K562 (cell line): ENCODE results near the gene GSG1L2. TPM values are rescaled to one million over a fixed set of nuclear protein-coding genes. Genes with fewer than 3 reads are reported as not detected.

Experiments used
- ATAC-seq: fragments of 200-7000 bp; cut with Tn5 transposase; 3 replicates; pipeline ENCODE4 v1.9.1; 2020; ENCODE audit warnings: moderate library complexity
- BruUV-seq: library from RNA; stranded (reverse); fragments of 400-500 nt; replicated peaks from 2 replicates; lab custom pipeline; 2021; lab: Mats Ljungman, UMichigan
- CTCF ChIA-PET: fragments of 300-600 bp; formaldehyde crosslinking; extraction: SDS; loops from one replicate; lab custom pipeline; 2021; ENCODE audit warnings: low intra/inter-chr PET ratio; lab: Yijun Ruan, JAX
- POLR2A ChIA-PET: fragments of 300-600, 350-650 bp; sonication (Branson Sonifier 250); formaldehyde crosslinking; extraction: SDS; loops from one replicate; lab custom pipeline; 2021; ENCODE audit warnings: antibody characterized with exemption, inconsistent platforms; lab: Yijun Ruan, JAX
- DNase-seq, 4 experiments: peaks; one replicate each; pipeline versions ENCODE4 v3.0.0 to v3.0.0-alpha.2; 2011 to 2018; ENCODE audit warnings: low spot score in 3 of 4, mixed read lengths in 3 of 4; ENCODE audit errors: extremely low read depth in 1 of 4
- FAIRE-seq: peaks from 2 replicates; lab custom pipeline; 2011; peaks lifted over from hg19 to GRCh38; lab: Jason Lieb, UNC
- H2AFZ ChIP-seq: 2 replicates; pipeline ENCODE4 v1.6.0; 2011; ENCODE audit warnings: low read depth, low read length, control low read depth, inconsistent platforms
- H3K27ac ChIP-seq: fragments of 200-600 bp; 3 replicates; pipeline ENCODE4 v1.8.0; 2011; ENCODE audit warnings: low read depth, mild to moderate bottlenecking, control low read depth, inconsistent platforms, low read length, moderate library complexity, mixed read lengths; ENCODE audit errors: extremely low read depth
- H3K27me3 ChIP-seq, 2 experiments: fragments of 300-600 bp in 1 of 2; 2 replicates in 1 of 2; 3 replicates in 1 of 2; pipeline versions ENCODE4 v1.6.0 to v1.8.0; 2011; ENCODE audit warnings: inconsistent platforms in 2 of 2, low read length in 2 of 2, mild to moderate bottlenecking in 1 of 2, mixed read lengths in 1 of 2, moderate library complexity in 1 of 2; ENCODE audit not compliant: control insufficient read depth in 2 of 2, insufficient read depth in 2 of 2
- H3K36me3 ChIP-seq: fragments of 300-600 bp; 3 replicates; pipeline ENCODE4 v1.8.0; 2011; ENCODE audit warnings: mild to moderate bottlenecking, low read length, inconsistent platforms; ENCODE audit not compliant: control insufficient read depth, insufficient read depth
- H3K4me1 ChIP-seq, 2 experiments: fragments of 200-600 bp in 1 of 2; replicated peaks in 1 of 2; 2 replicates in 1 of 2; 3 replicates in 1 of 2; pipeline versions ENCODE4 v1.5.1 to v1.8.0; 2011; ENCODE audit warnings: inconsistent platforms in 2 of 2, low read length in 2 of 2, mild to moderate bottlenecking in 1 of 2, mixed read lengths in 1 of 2, moderate library complexity in 1 of 2; ENCODE audit not compliant: control insufficient read depth in 2 of 2, insufficient read depth in 2 of 2
- H3K4me2 ChIP-seq: 2 replicates; pipeline ENCODE4 v1.6.1; 2011; ENCODE audit warnings: low read length, control low read depth, inconsistent platforms, mixed read lengths; ENCODE audit not compliant: insufficient read depth
- H3K4me3 ChIP-seq: fragments of 200-600 bp; sonication (generic), shearing (Covaris generic); 2 replicates; pipeline ENCODE4 v1.5.1; 2016; ENCODE audit warnings: control low read depth, inconsistent platforms
- H3K79me2 ChIP-seq: fragments of 200-600 bp; 3 replicates; pipeline ENCODE4 v1.8.0; 2011; ENCODE audit warnings: low read length, inconsistent platforms; ENCODE audit not compliant: control insufficient read depth, insufficient read depth
- H3K9ac ChIP-seq, 2 experiments: 2 replicates each; pipeline versions ENCODE4 v1.6.0 to v1.6.1; 2011; ENCODE audit warnings: low read depth in 2 of 2, low read length in 2 of 2, control low read depth in 1 of 2, inconsistent platforms in 1 of 2, mild to moderate bottlenecking in 1 of 2, mixed read lengths in 1 of 2; ENCODE audit not compliant: insufficient read depth in 1 of 2
- H3K9me1 ChIP-seq: one replicate; pipeline ENCODE4 v1.6.0; 2011; ENCODE audit warnings: inconsistent platforms, mild to moderate bottlenecking, low read length, moderate library complexity; ENCODE audit not compliant: control insufficient read depth, insufficient read depth
- H3K9me3 ChIP-seq: replicated peaks from 2 replicates; pipeline ENCODE4 v1.5.1; 2011; ENCODE audit warnings: low read depth, low read length, inconsistent platforms; ENCODE audit not compliant: control insufficient read depth, insufficient read depth
- H4K20me1 ChIP-seq: replicated peaks from 2 replicates; pipeline ENCODE4 v1.6.1; 2011; ENCODE audit warnings: low read length, inconsistent platforms, mixed read lengths; ENCODE audit not compliant: control insufficient read depth, insufficient read depth
- ARHGAP35 ChIP-seq: fragments of 450-650 bp; IDR thresholded peaks from 2 replicates; pipeline ENCODE4 v1.6.1; 2018; ENCODE audit not compliant: partially characterized antibody
- FOXM1 ChIP-seq, 2 experiments: fragments of 450-650 bp in 1 of 2; sonication (generic) in 1 of 2; formaldehyde crosslinking in 1 of 2; IDR thresholded peaks; 2 replicates each; pipeline versions ENCODE4 v1.6.1 to v1.9.0; 2017 to 2022; ENCODE audit warnings: low read depth in 2 of 2, mild to moderate bottlenecking in 2 of 2, missing genetic modification reagents in 1 of 2, moderate library complexity in 1 of 2
- KLF13 ChIP-seq: fragments of 450-650 bp; IDR thresholded peaks from 2 replicates; pipeline ENCODE4 v1.6.1; 2016; ENCODE audit warnings: missing genetic modification characterization, low read depth, mild to moderate bottlenecking, missing compliant biosample characterization, moderate library complexity, borderline replicate concordance
- SRSF1 ChIP-seq: fragments of 200-400 bp; formaldehyde crosslinking; IDR thresholded peaks from 2 replicates; pipeline ENCODE4 v1.6.1; 2017; ENCODE audit warnings: mild to moderate bottlenecking, low read depth, low read length, moderate library complexity
- TCF7 ChIP-seq: sonication (generic); IDR thresholded peaks from 2 replicates; pipeline ENCODE4 v1.6.1; 2016; ENCODE audit warnings: antibody characterized with exemption, borderline replicate concordance
- TEAD1 ChIP-seq, 2 experiments: fragments of 450-650 bp in 1 of 2; sonication (generic) in 1 of 2; formaldehyde crosslinking; IDR thresholded peaks; 2 replicates each; pipeline versions ENCODE4 v1.4.0 to v1.8.0; 2020 to 2022; ENCODE audit warnings: mild to moderate bottlenecking in 2 of 2, missing genetic modification reagents in 1 of 2
- ZFP30 ChIP-seq: fragments of 250-450 bp; sonication (Bioruptor Pico); IDR thresholded peaks from 2 replicates; pipeline ENCODE4 v1.8.0; 2022; ENCODE audit warnings: moderate library complexity, mild to moderate bottlenecking, inconsistent platforms, borderline replicate concordance
- ZNF282 ChIP-seq: sonication (generic); formaldehyde crosslinking; IDR thresholded peaks from 2 replicates; pipeline ENCODE4 v1.8.1; 2023; ENCODE audit warnings: missing genetic modification reagents
- WGBS: fragments of 100-300 bp; shearing (Covaris generic); methylation state at CpG from one replicate; pipeline ENCODE4 v1.1.6; 2016; ENCODE audit warnings: low coverage, mixed read lengths; ENCODE audit not compliant: insufficient coverage; ENCODE audit errors: missing lambda C conversion rate; 5-methylcytosine and 5-hydroxymethylcytosine counted together
- in situ Hi-C: fragments of 300-500 bp; cut with MboI; formaldehyde crosslinking; loops from 4 replicates; pipeline ENCODE4 v1.15.0; 2018; ENCODE audit warnings: inconsistent platforms, mixed read lengths
- intact Hi-C: fragments of 100-400 bp; cut with micrococcal nuclease; formaldehyde crosslinking; loops from 2 replicates; pipeline ENCODE4 v1.14.2; 2022
- polyA plus RNA-seq, 8 experiments: library from polyadenylated mRNA; depleted of rRNA in 4 of 8; stranded (reverse) in 5 of 8; unstranded in 3 of 8; fragments of >200 nt; fragmentation: Nextera tagmentation in 2 of 8; fragmentation: Illumina TruSeq in 1 of 8; extraction: Ambion mirVana in 2 of 8; extraction: Trizol in 1 of 8; gene quantifications; 2 replicates each; pipeline versions ENCODE4 v1.2.1 to v1.2.3, GENCODE V29; 2011 to 2014; ENCODE audit warnings: inconsistent platforms in 1 of 8, missing spikeins in 1 of 8
- total RNA-seq, 7 experiments: library from RNA; depleted of rRNA in 6 of 7; stranded (reverse); fragments of >200 nt in 6 of 7; fragmentation: Illumina TruSeq in 2 of 7; extraction: Trizol in 2 of 7; gene quantifications; 2 replicates each; pipeline versions ENCODE4 v1.2.1 to v1.2.3, GENCODE V29; 2011 to 2021; ENCODE audit warnings: low replicate concordance in 1 of 7
- TF ChIP-seq, protein P1 (sequence below): fragments of 250-450 bp; sonication (Bioruptor Pico); IDR thresholded peaks from 2 replicates; pipeline ENCODE4 v1.5.0; 2021; ENCODE audit warnings: mild to moderate bottlenecking, borderline replicate concordance
- TF ChIP-seq, protein P2 (sequence below): sonication (generic); formaldehyde crosslinking; IDR thresholded peaks from 2 replicates; pipeline ENCODE4 v1.8.1; 2023; ENCODE audit warnings: mild to moderate bottlenecking, missing genetic modification reagents
- TF ChIP-seq, protein P3 (sequence below): IDR thresholded peaks from 2 replicates; pipeline ENCODE4 v1.6.1; 2016; ENCODE audit warnings: missing genetic modification characterization, missing compliant biosample characterization

The GSG1L2 gene
- total and polyA plus RNA-seq, 9 of the 15 experiments (the other 6 are each of a cell fraction or from before 2014, with no cell fraction given): not detected

- TF ChIP-seq, protein P1, sequence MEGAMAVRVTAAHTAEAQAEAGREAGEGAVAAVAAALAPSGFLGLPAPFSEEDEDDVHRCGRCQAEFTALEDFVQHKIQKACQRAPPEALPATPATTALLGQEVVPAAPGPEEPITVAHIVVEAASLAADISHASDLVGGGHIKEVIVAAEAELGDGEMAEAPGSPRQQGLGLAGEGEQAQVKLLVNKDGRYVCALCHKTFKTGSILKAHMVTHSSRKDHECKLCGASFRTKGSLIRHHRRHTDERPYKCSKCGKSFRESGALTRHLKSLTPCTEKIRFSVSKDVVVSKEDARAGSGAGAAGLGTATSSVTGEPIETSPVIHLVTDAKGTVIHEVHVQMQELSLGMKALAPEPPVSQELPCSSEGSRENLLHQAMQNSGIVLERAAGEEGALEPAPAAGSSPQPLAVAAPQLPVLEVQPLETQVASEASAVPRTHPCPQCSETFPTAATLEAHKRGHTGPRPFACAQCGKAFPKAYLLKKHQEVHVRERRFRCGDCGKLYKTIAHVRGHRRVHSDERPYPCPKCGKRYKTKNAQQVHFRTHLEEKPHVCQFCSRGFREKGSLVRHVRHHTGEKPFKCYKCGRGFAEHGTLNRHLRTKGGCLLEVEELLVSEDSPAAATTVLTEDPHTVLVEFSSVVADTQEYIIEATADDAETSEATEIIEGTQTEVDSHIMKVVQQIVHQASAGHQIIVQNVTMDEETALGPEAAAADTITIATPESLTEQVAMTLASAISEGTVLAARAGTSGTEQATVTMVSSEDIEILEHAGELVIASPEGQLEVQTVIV (CRISPR knock-in tag): no peak
- TF ChIP-seq TCF7: no peak
- no peak for TF ChIP-seq TEAD1 (CRISPR knock-in tag; IDR thresholded peaks at IDR 0.05)
Observed at GRCh38 chr17:9817086-9817485, 4.8 kb downstream of the GSG1L2 start (continued).

GRCh38 chr17:9816472-9816871, 5.4 kb downstream of the GSG1L2 start:
- H3K36me3 ChIP-seq: no peaks in the 10 kb centered on the region
- FAIRE-seq (no peak), DNase-seq (no peak), ATAC-seq (no peak)
- 0% methylated on average over 2 of the region's 10 CpGs for whole genome bisulfite sequencing
- no peak overlapping the region for H3K9ac ChIP-seq
- no TSS peak for BruUV-seq
- peaks cover 0 to 4% of the 10 kb centered on the region in 2 experiments; a peak in 1 of 5 replicates for H3K27me3 ChIP-seq
- no peaks in the 10 kb centered on the region for H3K4me1 ChIP-seq
- no peaks in the 10 kb centered on the region for H3K9me1 ChIP-seq
- no peak overlapping the region for H2AFZ ChIP-seq
- intact Hi-C loops (no loop called here), in situ Hi-C loops (no loop called here)
- H4K20me1 ChIP-seq: no peaks in the 10 kb centered on the region
- no peak overlapping the region for H3K4me2 ChIP-seq
- H3K79me2 ChIP-seq: no peaks in the 10 kb centered on the region
- ChIA-PET CTCF (no interaction called here), POLR2A (no interaction called here)
- H3K4me3 ChIP-seq: no peak overlapping the region
- no peaks in the 10 kb centered on the region for H3K9me3 ChIP-seq
- no peak overlapping the region for H3K27ac ChIP-seq
- no peak for TF ChIP-seq SRSF1
- TF ChIP-seq FOXM1 (IDR thresholded peaks at IDR 0.05; ENCODE audit: low read depth): no peak
- TF ChIP-seq FOXM1 (CRISPR knock-in tag; IDR thresholded peaks at IDR 0.05; ENCODE audit: low read depth): no peak
- no peak for TF ChIP-seq ZFP30 (CRISPR knock-in tag)
- no peak for TF ChIP-seq ARHGAP35
- TF ChIP-seq, protein P2, sequence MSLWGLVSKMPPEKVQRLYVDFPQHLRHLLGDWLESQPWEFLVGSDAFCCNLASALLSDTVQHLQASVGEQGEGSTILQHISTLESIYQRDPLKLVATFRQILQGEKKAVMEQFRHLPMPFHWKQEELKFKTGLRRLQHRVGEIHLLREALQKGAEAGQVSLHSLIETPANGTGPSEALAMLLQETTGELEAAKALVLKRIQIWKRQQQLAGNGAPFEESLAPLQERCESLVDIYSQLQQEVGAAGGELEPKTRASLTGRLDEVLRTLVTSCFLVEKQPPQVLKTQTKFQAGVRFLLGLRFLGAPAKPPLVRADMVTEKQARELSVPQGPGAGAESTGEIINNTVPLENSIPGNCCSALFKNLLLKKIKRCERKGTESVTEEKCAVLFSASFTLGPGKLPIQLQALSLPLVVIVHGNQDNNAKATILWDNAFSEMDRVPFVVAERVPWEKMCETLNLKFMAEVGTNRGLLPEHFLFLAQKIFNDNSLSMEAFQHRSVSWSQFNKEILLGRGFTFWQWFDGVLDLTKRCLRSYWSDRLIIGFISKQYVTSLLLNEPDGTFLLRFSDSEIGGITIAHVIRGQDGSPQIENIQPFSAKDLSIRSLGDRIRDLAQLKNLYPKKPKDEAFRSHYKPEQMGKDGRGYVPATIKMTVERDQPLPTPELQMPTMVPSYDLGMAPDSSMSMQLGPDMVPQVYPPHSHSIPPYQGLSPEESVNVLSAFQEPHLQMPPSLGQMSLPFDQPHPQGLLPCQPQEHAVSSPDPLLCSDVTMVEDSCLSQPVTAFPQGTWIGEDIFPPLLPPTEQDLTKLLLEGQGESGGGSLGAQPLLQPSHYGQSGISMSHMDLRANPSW: no peak
- TF ChIP-seq, protein P3, sequence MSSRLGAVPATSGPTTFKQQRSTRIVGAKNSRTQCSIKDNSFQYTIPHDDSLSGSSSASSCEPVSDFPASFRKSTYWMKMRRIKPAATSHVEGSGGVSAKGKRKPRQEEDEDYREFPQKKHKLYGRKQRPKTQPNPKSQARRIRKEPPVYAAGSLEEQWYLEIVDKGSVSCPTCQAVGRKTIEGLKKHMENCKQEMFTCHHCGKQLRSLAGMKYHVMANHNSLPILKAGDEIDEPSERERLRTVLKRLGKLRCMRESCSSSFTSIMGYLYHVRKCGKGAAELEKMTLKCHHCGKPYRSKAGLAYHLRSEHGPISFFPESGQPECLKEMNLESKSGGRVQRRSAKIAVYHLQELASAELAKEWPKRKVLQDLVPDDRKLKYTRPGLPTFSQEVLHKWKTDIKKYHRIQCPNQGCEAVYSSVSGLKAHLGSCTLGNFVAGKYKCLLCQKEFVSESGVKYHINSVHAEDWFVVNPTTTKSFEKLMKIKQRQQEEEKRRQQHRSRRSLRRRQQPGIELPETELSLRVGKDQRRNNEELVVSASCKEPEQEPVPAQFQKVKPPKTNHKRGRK (tag): no peak
- no peak for TF ChIP-seq KLF13 (tag)
- TF ChIP-seq ZNF282 (CRISPR knock-in tag): no peak
